ENCODE results near the gene IHH.

- no peak for TF ChIP-seq CTCF (IDR thresholded peaks at IDR 0.05)
- TF ChIP-seq POLR2A (IDR thresholded peaks at IDR 0.05) = no peak
These were observed 37.6 kb downstream of the IHH start for GRCh38 chr2:219023045-219023605.

Data from tibial nerve (tissue), 3 donors.